ENCODE data around the gene ERLIN1.

ERLIN1 gene

DNA sequence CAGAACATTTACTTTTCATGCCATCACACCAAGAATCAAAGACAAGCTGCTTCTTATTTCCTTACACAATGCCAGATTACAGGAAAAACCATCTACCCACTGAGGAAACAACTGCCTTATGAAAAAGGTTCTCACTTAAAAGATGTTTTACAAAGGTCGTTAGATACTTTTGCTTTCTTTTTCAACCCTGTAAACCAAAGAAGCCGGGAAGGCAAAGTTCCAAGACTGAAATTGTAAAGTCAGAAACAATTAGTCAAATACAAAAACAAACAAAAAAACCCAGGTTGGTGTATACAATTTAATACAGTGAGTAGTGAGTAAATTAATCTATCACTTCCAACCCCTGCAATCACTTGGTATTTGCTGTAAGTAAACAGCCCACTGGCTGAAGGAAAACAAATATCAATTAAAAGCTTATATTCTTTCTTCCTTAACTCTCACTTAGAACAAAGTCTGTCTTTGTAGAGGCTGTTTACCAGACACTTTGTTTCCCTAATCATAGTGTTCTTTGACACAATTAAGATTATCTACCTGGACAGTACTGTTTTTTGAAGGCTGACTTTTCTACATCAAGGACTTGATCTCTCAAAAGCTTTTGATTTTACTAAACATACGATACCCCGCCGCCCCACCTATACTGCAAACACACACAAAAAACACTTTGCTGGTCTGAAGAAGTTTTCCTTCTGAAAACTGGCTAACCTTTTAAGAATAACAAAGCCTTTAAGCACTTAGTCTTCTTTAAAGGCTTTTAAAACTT lies 18.1 kb downstream of the ERLIN1 start:
- H3K9me3 ChIP-seq (ENCODE audit: severe bottlenecking): no peaks in the 10 kb centered on the region
- no peaks in the 10 kb centered on the region for H3K27me3 ChIP-seq (ENCODE audit: insufficient read depth, poor library complexity, severe bottlenecking)
- no peak overlapping the region for H3K27ac ChIP-seq (ENCODE audit: poor library complexity, severe bottlenecking)
- H3K4me1 ChIP-seq (ENCODE audit: insufficient read depth, poor library complexity, severe bottlenecking): no peaks in the 10 kb centered on the region
- no peak overlapping the region for H3K4me3 ChIP-seq (ENCODE audit: severe bottlenecking)
- H3K36me3 ChIP-seq (ENCODE audit: low read depth): peaks cover 48% of the 10 kb centered on the region
- TF ChIP-seq CTCF (IDR thresholded peaks at IDR 0.05; ENCODE audit: poor library complexity, severe bottlenecking): no peak
- ATAC-seq (ENCODE audit: low read depth) (no peak), DNase-seq (ENCODE audit: low spot score) (no peak)

DNA sequence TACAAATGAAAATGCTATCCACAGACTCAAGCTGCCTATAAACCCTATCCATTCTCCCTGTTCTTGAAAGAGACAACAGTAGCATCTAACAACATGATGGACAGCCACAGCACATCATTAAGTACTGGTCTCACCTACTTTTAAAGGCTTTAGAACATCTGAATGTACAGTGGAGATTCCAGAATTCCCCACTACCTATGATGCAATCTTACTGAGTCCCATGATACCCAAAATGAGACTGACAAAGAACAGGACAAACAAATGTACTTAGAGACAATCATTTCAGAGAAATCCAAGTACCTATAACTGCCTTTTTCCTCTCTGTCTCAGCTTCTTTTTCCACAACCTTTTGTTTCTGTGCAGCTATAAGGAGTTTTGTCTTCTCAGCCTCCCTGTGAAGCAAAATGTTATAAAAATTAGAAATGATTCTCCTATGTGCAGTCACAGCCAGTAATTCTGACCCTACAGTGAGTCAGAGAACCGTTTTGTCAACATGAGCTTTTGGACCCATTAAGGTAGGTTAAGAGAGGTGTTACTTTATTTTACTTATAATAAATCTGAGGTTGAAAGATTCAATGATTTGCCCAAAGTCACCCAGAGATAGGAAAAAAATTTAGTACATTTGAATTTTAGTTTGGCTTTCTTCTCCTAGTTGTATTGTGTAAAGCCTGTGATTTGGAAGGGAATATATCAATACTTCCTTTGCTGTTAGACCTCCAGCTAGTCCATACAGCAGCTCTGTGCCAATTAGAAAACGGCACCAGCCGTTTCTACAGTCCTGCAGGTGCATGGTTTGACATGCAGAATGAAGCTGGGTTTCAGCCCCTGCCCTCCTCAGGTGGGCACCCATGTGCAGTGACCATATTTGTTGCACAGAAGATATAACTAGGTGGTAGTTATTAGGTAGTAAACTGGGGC lies 21.9 kb downstream of the ERLIN1 start:
- Histone ChIP-seq H3K27ac (ENCODE audit: poor library complexity, severe bottlenecking) (no peak overlapping the region), H3K9me3 (ENCODE audit: severe bottlenecking) (no peaks in the 10 kb centered on the region), H3K27me3 (ENCODE audit: insufficient read depth, poor library complexity, severe bottlenecking) (no peaks in the 10 kb centered on the region), H3K4me3 (ENCODE audit: severe bottlenecking) (no peak overlapping the region), H3K36me3 (ENCODE audit: low read depth) (peaks cover 64% of the 10 kb centered on the region), H3K4me1 (ENCODE audit: insufficient read depth, poor library complexity, severe bottlenecking) (no peaks in the 10 kb centered on the region)
- no peak for TF ChIP-seq CTCF (IDR thresholded peaks at IDR 0.05; ENCODE audit: poor library complexity, severe bottlenecking)
- no peak for ATAC-seq (ENCODE audit: low read depth)
- no peak for DNase-seq (ENCODE audit: low spot score)

- no peak for DNase-seq (ENCODE audit: low spot score)
- Histone ChIP-seq H3K4me1 (ENCODE audit: insufficient read depth, poor library complexity, severe bottlenecking) (peaks cover 2% of the 10 kb centered on the region), H3K9me3 (ENCODE audit: severe bottlenecking) (no peaks in the 10 kb centered on the region), H3K36me3 (ENCODE audit: low read depth) (peaks cover 64% of the 10 kb centered on the region), H3K27me3 (ENCODE audit: insufficient read depth, poor library complexity, severe bottlenecking) (no peaks in the 10 kb centered on the region), H3K27ac (ENCODE audit: poor library complexity, severe bottlenecking) (no peak overlapping the region), H3K4me3 (ENCODE audit: severe bottlenecking) (no peak overlapping the region)
- TF ChIP-seq CTCF (IDR thresholded peaks at IDR 0.05; ENCODE audit: poor library complexity, severe bottlenecking): no peak
- ATAC-seq (ENCODE audit: low read depth): no peak
These were observed 23.1 kb downstream of the ERLIN1 start for GRCh38 chr10:100162696-100163095.

DNA sequence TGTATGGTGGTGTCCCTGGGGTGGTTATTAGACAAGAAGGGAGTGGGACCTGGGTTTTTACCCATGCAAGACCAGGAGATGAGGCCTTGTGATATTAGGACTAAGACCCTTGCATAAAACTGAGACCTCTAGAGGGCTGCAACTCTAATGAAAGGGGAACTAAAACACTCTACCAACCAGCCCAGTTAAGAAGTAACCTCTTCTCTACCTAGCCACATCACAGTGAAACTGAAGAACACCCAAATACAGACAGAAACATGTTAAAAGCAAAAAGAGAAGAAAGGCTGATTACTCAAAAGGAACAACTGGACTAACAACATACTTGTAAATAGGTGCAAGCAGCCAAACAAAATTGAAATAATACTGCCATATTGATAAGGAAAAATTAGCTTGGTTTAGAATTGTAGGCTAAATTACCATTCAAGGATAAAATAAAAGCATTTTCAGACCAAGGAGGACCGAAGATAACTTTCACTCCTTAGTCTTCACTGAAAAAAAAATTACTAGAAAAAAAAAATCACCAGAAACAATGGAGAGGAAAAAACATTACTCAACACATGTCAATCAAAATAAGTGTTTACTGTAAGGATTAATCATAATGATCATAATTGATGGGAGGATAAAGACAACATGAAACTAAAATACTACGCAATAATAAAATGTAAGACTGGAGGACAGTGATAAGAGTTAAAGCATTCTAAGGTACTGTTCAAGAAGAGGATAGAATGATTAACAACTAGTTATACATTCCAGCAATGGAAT lies 27.6 kb downstream of the ERLIN1 start:
- H3K27ac ChIP-seq (ENCODE audit: poor library complexity, severe bottlenecking): no peak overlapping the region
- peaks cover 73% of the 10 kb centered on the region for H3K36me3 ChIP-seq (ENCODE audit: low read depth)
- DNase-seq (ENCODE audit: low spot score): no peak
- ATAC-seq (ENCODE audit: low read depth): no peak
- no peak for TF ChIP-seq CTCF (IDR thresholded peaks at IDR 0.05; ENCODE audit: poor library complexity, severe bottlenecking)
- H3K4me3 ChIP-seq (ENCODE audit: severe bottlenecking): no peak overlapping the region
- H3K4me1 ChIP-seq (ENCODE audit: insufficient read depth, poor library complexity, severe bottlenecking): peaks cover 19% of the 10 kb centered on the region
- no peaks in the 10 kb centered on the region for H3K9me3 ChIP-seq (ENCODE audit: severe bottlenecking)
- H3K27me3 ChIP-seq (ENCODE audit: insufficient read depth, poor library complexity, severe bottlenecking): no peaks in the 10 kb centered on the region

Data from RWPE2 (cell line).